CD4-positive, alpha-beta memory T cell (primary cell): ENCODE data around the gene BICRAL. TPM values are rescaled to one million over a fixed set of nuclear protein-coding genes. Genes with fewer than 3 reads are reported as not detected.
"Not testable (repeated sequence)": the region's sequence is repeated elsewhere in the genome, so short reads cannot be mapped to it uniquely, and the experiment has no call there.

Experiments used
- CTCF ChIA-PET: fragments of 350-600 bp; sonication (Branson Sonifier 250); formaldehyde crosslinking; loops from one replicate; lab custom pipeline; 2021; ENCODE audit warnings: inconsistent platforms; ENCODE audit not compliant: partially characterized antibody; lab: Charles Lee
- POLR2A ChIA-PET: fragments of 350-600 bp; sonication (Branson Sonifier 250); formaldehyde crosslinking; loops from one replicate; lab custom pipeline; 2021; ENCODE audit not compliant: partially characterized antibody; lab: Charles Lee
- DNase-seq, 5 donors: peaks; one replicate each; pipeline versions ENCODE4 v3.0.0 to v3.0.0-alpha.2; 2020 to 2022; ENCODE audit warnings: mixed read lengths in 1 of 5
- H3K27ac ChIP-seq: one replicate; pipeline ENCODE4 v1.7.0; 2013; ENCODE audit warnings: low read depth, low read length
- H3K27me3 ChIP-seq: 2 replicates; pipeline ENCODE4 v1.7.0; 2013; ENCODE audit warnings: mild to moderate bottlenecking, low read length, moderate library complexity; ENCODE audit not compliant: insufficient read depth
- H3K36me3 ChIP-seq: 2 replicates; pipeline ENCODE4 v1.7.0; 2013; ENCODE audit warnings: mild to moderate bottlenecking, low read length, moderate library complexity; ENCODE audit not compliant: insufficient read depth
- H3K4me1 ChIP-seq: 2 replicates; pipeline ENCODE4 v1.7.0; 2013; ENCODE audit warnings: mild to moderate bottlenecking, low read length, moderate library complexity; ENCODE audit not compliant: insufficient read depth
- H3K4me3 ChIP-seq, 2 donors: one replicate each; pipeline ENCODE4 v1.7.0; 2013; ENCODE audit warnings: low read length in 2 of 2, mild to moderate bottlenecking in 1 of 2
- H3K9me3 ChIP-seq, 2 donors: one replicate each; pipeline ENCODE4 v1.7.0; 2013; ENCODE audit warnings: low read length in 2 of 2, control low read depth in 1 of 2; ENCODE audit not compliant: control insufficient read depth in 1 of 2
- H3K27ac Mint-ChIP-seq, 7 donors: one replicate each; pipeline ENCODE4 v1.8.0; 2020 to 2021; ENCODE audit warnings: mixed read lengths in 7 of 7, mild to moderate bottlenecking in 6 of 7, inconsistent platforms in 3 of 7, moderate library complexity in 3 of 7
- H3K27me3 Mint-ChIP-seq, 2 donors: one replicate each; pipeline ENCODE4 v1.8.0; 2020 to 2021; ENCODE audit warnings: mixed read lengths in 2 of 2
- H3K36me3 Mint-ChIP-seq, 2 donors: one replicate each; pipeline ENCODE4 v1.8.0; 2020 to 2021; ENCODE audit warnings: mixed read lengths in 2 of 2, inconsistent platforms in 1 of 2, mild to moderate bottlenecking in 1 of 2
- H3K4me1 Mint-ChIP-seq, 4 donors: one replicate each; pipeline ENCODE4 v1.8.0; 2020 to 2021; ENCODE audit warnings: mixed read lengths in 4 of 4, mild to moderate bottlenecking in 1 of 4
- H3K4me3 Mint-ChIP-seq, 8 donors: one replicate each; pipeline ENCODE4 v1.8.0; 2020 to 2021; ENCODE audit warnings: mixed read lengths in 8 of 8, mild to moderate bottlenecking in 7 of 8, moderate library complexity in 6 of 8, inconsistent platforms in 3 of 8
- H3K9me3 Mint-ChIP-seq, 8 donors: one replicate each; pipeline ENCODE4 v1.8.0; 2020 to 2021; ENCODE audit warnings: mixed read lengths in 8 of 8, mild to moderate bottlenecking in 5 of 8, inconsistent platforms in 3 of 8, moderate library complexity in 1 of 8
- intact Hi-C: fragments of 100-400 bp; cut with micrococcal nuclease; formaldehyde crosslinking; loops from one replicate; pipeline ENCODE4 v1.15.1; 2023
- polyA plus RNA-seq, 2 donors: library from polyadenylated mRNA; unstranded; fragments of 300-500 nt; fragmentation: Illumina TruSeq; gene quantifications; one replicate each; pipeline ENCODE4 v1.2.3, GENCODE V29; 2021
- total RNA-seq, 2 experiments: library from RNA; stranded (reverse); gene quantifications; one replicate each; pipeline ENCODE4 v1.2.3, GENCODE V29; 2021

BICRAL gene
- total and polyA plus RNA-seq, 4 experiments from 2014 or later, result 2.4 to 38.5 (median 21.3) TPM

- DNase-seq, result peak in 3 of 5 donors; percentile 26 to 32 (median 28)
- intact Hi-C loops, result no loop called here
- H3K27ac ChIP-seq, result peak overlapping the region; percentile 86
- Mint-ChIP-seq H3K27ac (peak overlapping the region; percentile 93 to 100 (median 98)), H3K9me3 (peaks cover 0 to 3% (median 0%) of the 10 kb centered on the region in 8 donors), H3K4me1 (peaks cover 58 to 89% (median 73%) of the 10 kb centered on the region in 4 donors), H3K27me3 (no peaks in the 10 kb centered on the region), H3K36me3 (peaks cover 0 to 6% of the 10 kb centered on the region in 2 donors), H3K4me3 (peak overlapping the region; percentile 63 to 86 (median 82))
- H3K9me3 ChIP-seq, result no peaks in the 10 kb centered on the region
- H3K36me3 ChIP-seq, result no peaks in the 10 kb centered on the region
- CTCF ChIA-PET, result interaction anchor here (1.0 to 8.9 kb wide), 3 partner anchors 9 to 47 kb away, joined by 3 to 81 read pairs (median 3); partner anchors contain the start of gene TBCC
- peaks cover 94% of the 10 kb centered on the region for H3K4me1 ChIP-seq
- no peaks in the 10 kb centered on the region for H3K27me3 ChIP-seq
- H3K4me3 ChIP-seq, result peak overlapping the region in 1 of 2 donors; percentile 54
- POLR2A ChIA-PET, result interaction anchor here (1.3 to 34.2 kb wide), 5 partner anchors 10 to 57 kb away, joined by 4 to 1692 read pairs (median 71); partner anchors contain the start of genes BICRAL and TBCC
Measured at GRCh38 chr6:42774201-42774600, 7.7 kb upstream of the BICRAL start.

- H3K9me3 Mint-ChIP-seq, H3K27me3 Mint-ChIP-seq, H3K9me3 ChIP-seq, H3K36me3 ChIP-seq, H3K27me3 ChIP-seq, H3K36me3 Mint-ChIP-seq, intact Hi-C loops: not testable (repeated sequence)
- peak; percentile 68 to 76 (median 69) for DNase-seq
- Histone ChIP-seq H3K4me3 (peak overlapping the region; percentile 38 to 54), H3K4me1 (peaks cover 94% of the 10 kb centered on the region), H3K27ac (peak overlapping the region; percentile 86)
- ChIA-PET POLR2A (interaction anchor here (1.2 to 34.2 kb wide), 8 partner anchors 10 to 204 kb away, joined by 3 to 1692 read pairs (median 6); partner anchors contain the start of genes BICRAL, PEX6, RPL7L1 and TBCC), CTCF (interaction anchor here (1.4 to 8.9 kb wide), 2 partner anchors 28 to 48 kb away, joined by 3 to 81 read pairs; partner anchors contain the start of gene TBCC)
- peaks cover 55 to 89% (median 70%) of the 10 kb centered on the region in 4 donors for H3K4me1 Mint-ChIP-seq
- peak overlapping the region; percentile 72 to 86 (median 82) for H3K4me3 Mint-ChIP-seq
- peak overlapping the region; percentile 93 to 100 (median 98) for H3K27ac Mint-ChIP-seq
Measured at GRCh38 chr6:42774821-42775487, 6.9 kb upstream of the BICRAL start.

- Mint-ChIP-seq H3K27me3 (peaks cover 0 to 1% of the 10 kb centered on the region in 2 donors), H3K27ac (peak overlapping the region; percentile 72 to 98 (median 85)), H3K9me3 (peaks cover 0 to 2% (median 0%) of the 10 kb centered on the region in 8 donors), H3K4me3 (peak overlapping the region in 6 of 8 donors; percentile 23 to 70 (median 50)), H3K36me3 (peaks cover 0 to 11% of the 10 kb centered on the region in 2 donors), H3K4me1 (peaks cover 47 to 84% (median 64%) of the 10 kb centered on the region in 4 donors)
- peak overlapping the region; percentile 34 for H3K27ac ChIP-seq
- ChIA-PET CTCF (no interaction called here), POLR2A (interaction anchor here (34.2 kb wide), 1 partner anchor 29 kb away, joined by 1692 read pairs; the partner anchor contains the start of gene TBCC)
- H3K4me1 ChIP-seq, result peaks cover 88% of the 10 kb centered on the region
- intact Hi-C loops, result no loop called here
- H3K27me3 ChIP-seq, result no peaks in the 10 kb centered on the region
- no peak overlapping the region for H3K4me3 ChIP-seq
- H3K36me3 ChIP-seq, result no peaks in the 10 kb centered on the region
- no peaks in the 10 kb centered on the region for H3K9me3 ChIP-seq
- DNase-seq, result no peak
Measured at GRCh38 chr6:42777126-42777822, 4.6 kb upstream of the BICRAL start.

GRCh38 chr6:42778122-42778521 lies 3.7 kb upstream of the BICRAL start:
- Histone ChIP-seq H3K36me3 (no peaks in the 10 kb centered on the region), H3K4me3 (no peak overlapping the region), H3K9me3 (no peaks in the 10 kb centered on the region), H3K4me1 (peaks cover 80% of the 10 kb centered on the region), H3K27ac (no peak overlapping the region), H3K27me3 (no peaks in the 10 kb centered on the region)
- DNase-seq, result no peak
- Mint-ChIP-seq H3K4me3 (peak overlapping the region in 2 of 8 donors; percentile 36 to 59), H3K9me3 (peaks cover 0 to 2% (median 0%) of the 10 kb centered on the region in 8 donors), H3K27ac (peak overlapping the region in 5 of 7 donors; percentile 4 to 98 (median 57)), H3K4me1 (peaks cover 42 to 83% (median 58%) of the 10 kb centered on the region in 4 donors), H3K27me3 (peaks cover 0 to 1% of the 10 kb centered on the region in 2 donors), H3K36me3 (peaks cover 0 to 14% of the 10 kb centered on the region in 2 donors)
- ChIA-PET CTCF (no interaction called here), POLR2A (interaction anchor here (1.3 to 34.2 kb wide), 3 partner anchors 7 to 30 kb away, joined by 3 to 1692 read pairs (median 802); partner anchors contain the start of gene TBCC)
- intact Hi-C loops, result no loop called here

GRCh38 chr6:42779521-42779920 lies 2.3 kb upstream of the BICRAL start:
- DNase-seq, result no peak
- Histone ChIP-seq H3K4me3 (no peak overlapping the region), H3K4me1 (peaks cover 68% of the 10 kb centered on the region), H3K36me3 (no peaks in the 10 kb centered on the region), H3K27ac (no peak overlapping the region), H3K9me3 (no peaks in the 10 kb centered on the region), H3K27me3 (no peaks in the 10 kb centered on the region)
- Mint-ChIP-seq H3K9me3 (peaks cover 0 to 2% (median 0%) of the 10 kb centered on the region in 8 donors), H3K4me1 (peaks cover 33 to 73% (median 49%) of the 10 kb centered on the region in 4 donors), H3K27me3 (peaks cover 0 to 1% of the 10 kb centered on the region in 2 donors), H3K36me3 (peaks cover 0 to 25% of the 10 kb centered on the region in 2 donors), H3K4me3 (peak overlapping the region in 4 of 8 donors; percentile 4 to 61 (median 34)), H3K27ac (peak overlapping the region in 4 of 7 donors; percentile 13 to 87 (median 63))
- ChIA-PET CTCF (interaction anchor here (0.9 kb wide), 1 partner anchor 8 kb away, joined by 3 read pairs; no protein-coding TSS in a partner anchor), POLR2A (interaction anchor here (0.7 to 34.2 kb wide), 7 partner anchors 9 to 215 kb away, joined by 3 to 1692 read pairs (median 3); partner anchors contain the start of genes CNPY3, RPL7L1 and TBCC)
- intact Hi-C loops, result no loop called here

- peak overlapping the region; percentile 100 for H3K27ac ChIP-seq
- peaks cover 68% of the 10 kb centered on the region for H3K4me1 ChIP-seq
- Mint-ChIP-seq H3K4me1 (peaks cover 32 to 58% (median 40%) of the 10 kb centered on the region in 4 donors), H3K27me3 (peaks cover 0 to 1% of the 10 kb centered on the region in 2 donors), H3K36me3 (peaks cover 0 to 29% of the 10 kb centered on the region in 2 donors), H3K27ac (peak overlapping the region in 6 of 7 donors; percentile 96 to 100 (median 100)), H3K9me3 (peaks cover 0 to 2% (median 0%) of the 10 kb centered on the region in 8 donors), H3K4me3 (peak overlapping the region; percentile 84 to 100 (median 96))
- DNase-seq, result peak in 3 of 5 donors; percentile 26 to 44 (median 32)
- POLR2A ChIA-PET, result interaction anchor here (0.7 to 34.2 kb wide), 17 partner anchors 9 to 861 kb away, joined by 3 to 1692 read pairs (median 6); partner anchors contain the start of genes CNPY3, KLHDC3, MEA1 and MED20
- CTCF ChIA-PET, result interaction anchor here (1.2 to 2.1 kb wide), 3 partner anchors 9 to 120 kb away, joined by 3 to 6 read pairs (median 5); no protein-coding TSS in a partner anchor
- H3K36me3 ChIP-seq, result no peaks in the 10 kb centered on the region
- intact Hi-C loops, result loop anchor here (5.0 kb wide), 1 partner anchor 391 kb away; the partner anchor contains the start of gene SRF
- H3K4me3 ChIP-seq, result no peak overlapping the region
- no peaks in the 10 kb centered on the region for H3K27me3 ChIP-seq
- H3K9me3 ChIP-seq, result no peaks in the 10 kb centered on the region
Measured at GRCh38 chr6:42781546-42781795, 381 bp upstream of the BICRAL start.
